Skeletal muscle tissue (tissue), 4 donors: Measurements from ENCODE around the gene SPACA9. TPM values are rescaled to one million over a fixed set of nuclear protein-coding genes. Genes with fewer than 3 reads are reported as not detected.

Source experiments
- H3K27ac ChIP-seq: one replicate; pipeline ENCODE4 v1.7.0; 2013; ENCODE audit warnings: mild to moderate bottlenecking, low read depth, low read length, inconsistent platforms
- H3K27me3 ChIP-seq, 3 donors: one replicate each; pipeline ENCODE4 v1.7.0; 2013; ENCODE audit warnings: low read length in 3 of 3; ENCODE audit not compliant: control insufficient read depth in 3 of 3, insufficient read depth in 3 of 3
- H3K36me3 ChIP-seq, 3 donors: one replicate each; pipeline ENCODE4 v1.7.0; 2013; ENCODE audit warnings: low read length in 3 of 3; ENCODE audit not compliant: control insufficient read depth in 3 of 3, insufficient read depth in 3 of 3
- H3K4me1 ChIP-seq, 3 donors: one replicate each; pipeline ENCODE4 v1.7.0; 2013; ENCODE audit warnings: low read length in 3 of 3, mild to moderate bottlenecking in 3 of 3; ENCODE audit not compliant: control insufficient read depth in 3 of 3, insufficient read depth in 3 of 3
- H3K4me3 ChIP-seq, 3 donors: one replicate each; pipeline ENCODE4 v1.7.0; 2013; ENCODE audit warnings: low read length in 3 of 3
- H3K9ac ChIP-seq, 3 donors: one replicate each; pipeline ENCODE4 v1.7.0; 2013; ENCODE audit warnings: low read length in 3 of 3, mild to moderate bottlenecking in 3 of 3, moderate library complexity in 2 of 3, low read depth in 1 of 3
- H3K9me3 ChIP-seq, 3 donors: one replicate each; pipeline ENCODE4 v1.7.0; 2013; ENCODE audit warnings: low read length in 3 of 3; ENCODE audit not compliant: control insufficient read depth in 3 of 3
- total RNA-seq: library from RNA; depleted of rRNA; stranded (reverse); fragments of >200 nt; gene quantifications from one replicate; pipeline ENCODE4 v1.2.3, GENCODE V29; 2014
- donor health status: Osteomylitis.

The SPACA9 gene
- total RNA-seq, 1 donor from 2014 or later = 1.0 TPM

DNA sequence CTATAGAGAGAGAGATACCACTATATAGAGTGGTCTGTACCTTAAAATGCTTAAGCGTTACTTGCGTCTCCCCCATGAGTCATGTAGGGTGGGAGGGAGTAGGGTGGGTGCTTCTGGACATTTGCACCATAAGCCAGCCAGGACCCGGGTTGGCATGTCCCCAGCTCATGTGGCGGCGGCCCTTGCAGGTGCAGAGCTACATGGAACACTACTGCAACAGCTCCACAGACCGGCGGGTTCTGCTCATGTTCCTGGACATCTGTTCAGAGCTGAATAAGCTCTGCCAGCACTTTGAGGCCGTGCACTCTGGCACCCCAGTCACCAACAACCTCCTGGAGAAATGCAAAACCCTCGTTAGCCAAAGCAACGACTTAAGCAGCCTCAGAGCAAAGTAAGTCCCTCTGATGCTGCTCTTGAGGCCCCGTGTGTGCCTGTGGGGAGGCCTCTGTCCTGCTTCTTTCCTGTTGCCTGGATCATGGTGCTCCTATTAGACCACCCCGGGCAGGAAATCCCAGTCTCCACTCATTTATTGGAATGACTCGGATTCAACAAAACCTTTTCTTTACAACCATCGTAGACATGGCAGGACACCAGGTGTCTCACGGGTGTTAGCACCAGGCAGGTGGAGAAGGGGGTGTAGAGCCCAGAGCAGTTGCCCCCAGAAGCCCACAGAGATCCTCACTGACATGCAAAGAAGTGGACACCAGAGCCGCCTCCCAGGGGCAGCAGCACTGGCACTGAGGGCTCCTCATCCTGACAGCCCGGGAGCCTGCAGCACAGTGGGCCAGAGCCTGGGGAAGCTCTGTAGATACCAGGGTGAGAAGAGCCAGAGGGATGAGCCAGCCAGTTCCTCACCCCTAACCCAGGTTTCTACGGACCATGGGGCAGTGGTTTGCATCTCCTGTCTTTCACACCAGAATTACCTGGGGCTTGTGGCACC lies 8.8 kb downstream of the SPACA9 start:
- Histone ChIP-seq H3K9me3 (no peaks in the 10 kb centered on the region), H3K27me3 (no peaks in the 10 kb centered on the region), H3K9ac (no peak overlapping the region), H3K36me3 (peaks cover 4 to 7% (median 5%) of the 10 kb centered on the region in 3 donors), H3K27ac (no peak overlapping the region), H3K4me3 (no peak overlapping the region), H3K4me1 (no peaks in the 10 kb centered on the region)

- Histone ChIP-seq H3K4me3 (no peak overlapping the region), H3K9me3 (no peaks in the 10 kb centered on the region), H3K27me3 (no peaks in the 10 kb centered on the region), H3K27ac (no peak overlapping the region), H3K36me3 (peaks cover 5 to 13% (median 6%) of the 10 kb centered on the region in 3 donors), H3K4me1 (no peaks in the 10 kb centered on the region), H3K9ac (no peak overlapping the region)
These were observed 9.5 kb downstream of the SPACA9 start for GRCh38 chr9:132888151-132888550.

- H3K27ac ChIP-seq = no peak overlapping the region
- no peak overlapping the region for H3K9ac ChIP-seq
- H3K9me3 ChIP-seq = no peaks in the 10 kb centered on the region
- no peaks in the 10 kb centered on the region for H3K4me1 ChIP-seq
- H3K27me3 ChIP-seq = no peaks in the 10 kb centered on the region
- no peak overlapping the region for H3K4me3 ChIP-seq
- H3K36me3 ChIP-seq = peaks cover 33 to 48% (median 41%) of the 10 kb centered on the region in 3 donors
These were observed 13.7 kb downstream of the SPACA9 start for GRCh38 chr9:132892400-132892799.

DNA sequence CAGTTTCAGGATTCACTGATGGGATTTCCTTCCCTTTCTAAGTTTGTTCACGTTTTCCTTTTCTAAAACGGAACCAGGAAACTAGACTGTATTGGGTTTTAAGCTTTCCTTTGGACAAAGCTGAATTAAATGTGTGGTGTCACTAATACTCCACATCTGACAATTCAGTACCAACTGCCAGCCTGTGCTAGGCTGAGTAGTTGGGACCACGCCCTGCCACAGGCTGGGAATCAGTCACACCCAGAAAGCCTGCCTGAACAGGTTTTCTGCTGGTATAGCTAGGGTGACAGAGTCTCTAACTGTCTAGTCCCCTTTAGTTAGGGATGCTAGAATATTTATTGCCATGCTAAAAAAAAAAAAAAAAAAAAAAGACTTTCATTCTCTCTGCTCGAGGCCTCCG lies 15.6 kb downstream of the SPACA9 start:
- H3K4me1 ChIP-seq = no peaks in the 10 kb centered on the region
- H3K9me3 ChIP-seq = no peaks in the 10 kb centered on the region
- no peak overlapping the region for H3K9ac ChIP-seq
- H3K4me3 ChIP-seq = no peak overlapping the region
- H3K27me3 ChIP-seq = no peaks in the 10 kb centered on the region
- peaks cover 45 to 64% (median 55%) of the 10 kb centered on the region in 3 donors for H3K36me3 ChIP-seq
- H3K27ac ChIP-seq = no peak overlapping the region

- H3K27ac ChIP-seq = no peak overlapping the region
- no peaks in the 10 kb centered on the region for H3K27me3 ChIP-seq
- H3K4me1 ChIP-seq = no peaks in the 10 kb centered on the region
- H3K9me3 ChIP-seq = no peaks in the 10 kb centered on the region
- H3K36me3 ChIP-seq = peaks cover 53 to 72% (median 61%) of the 10 kb centered on the region in 3 donors
- H3K9ac ChIP-seq = no peak overlapping the region
- H3K4me3 ChIP-seq = no peak overlapping the region
These were observed 16.5 kb downstream of the SPACA9 start for GRCh38 chr9:132894862-132895835.

- Histone ChIP-seq H3K4me3 (no peak overlapping the region), H3K9me3 (no peaks in the 10 kb centered on the region), H3K27ac (no peak overlapping the region), H3K27me3 (no peaks in the 10 kb centered on the region), H3K4me1 (no peaks in the 10 kb centered on the region), H3K9ac (no peak overlapping the region), H3K36me3 (peaks cover 64 to 83% (median 72%) of the 10 kb centered on the region in 3 donors)
These were observed 17.6 kb downstream of the SPACA9 start for GRCh38 chr9:132896264-132896663.

GRCh38 chr9:132896906-132897305 lies 18.2 kb downstream of the SPACA9 start:
- Histone ChIP-seq H3K27me3 (no peaks in the 10 kb centered on the region), H3K4me3 (no peak overlapping the region), H3K36me3 (peaks cover 66 to 86% (median 73%) of the 10 kb centered on the region in 3 donors), H3K9me3 (no peaks in the 10 kb centered on the region), H3K27ac (no peak overlapping the region), H3K4me1 (no peaks in the 10 kb centered on the region), H3K9ac (no peak overlapping the region)

GRCh38 chr9:132898051-132898450 lies 19.4 kb downstream of the SPACA9 start:
- Histone ChIP-seq H3K9me3 (no peaks in the 10 kb centered on the region), H3K4me3 (no peak overlapping the region), H3K9ac (no peak overlapping the region), H3K27me3 (no peaks in the 10 kb centered on the region), H3K4me1 (peaks cover 0 to 7% (median 5%) of the 10 kb centered on the region in 3 donors), H3K36me3 (peaks cover 62 to 79% (median 76%) of the 10 kb centered on the region in 3 donors), H3K27ac (no peak overlapping the region)

DNA sequence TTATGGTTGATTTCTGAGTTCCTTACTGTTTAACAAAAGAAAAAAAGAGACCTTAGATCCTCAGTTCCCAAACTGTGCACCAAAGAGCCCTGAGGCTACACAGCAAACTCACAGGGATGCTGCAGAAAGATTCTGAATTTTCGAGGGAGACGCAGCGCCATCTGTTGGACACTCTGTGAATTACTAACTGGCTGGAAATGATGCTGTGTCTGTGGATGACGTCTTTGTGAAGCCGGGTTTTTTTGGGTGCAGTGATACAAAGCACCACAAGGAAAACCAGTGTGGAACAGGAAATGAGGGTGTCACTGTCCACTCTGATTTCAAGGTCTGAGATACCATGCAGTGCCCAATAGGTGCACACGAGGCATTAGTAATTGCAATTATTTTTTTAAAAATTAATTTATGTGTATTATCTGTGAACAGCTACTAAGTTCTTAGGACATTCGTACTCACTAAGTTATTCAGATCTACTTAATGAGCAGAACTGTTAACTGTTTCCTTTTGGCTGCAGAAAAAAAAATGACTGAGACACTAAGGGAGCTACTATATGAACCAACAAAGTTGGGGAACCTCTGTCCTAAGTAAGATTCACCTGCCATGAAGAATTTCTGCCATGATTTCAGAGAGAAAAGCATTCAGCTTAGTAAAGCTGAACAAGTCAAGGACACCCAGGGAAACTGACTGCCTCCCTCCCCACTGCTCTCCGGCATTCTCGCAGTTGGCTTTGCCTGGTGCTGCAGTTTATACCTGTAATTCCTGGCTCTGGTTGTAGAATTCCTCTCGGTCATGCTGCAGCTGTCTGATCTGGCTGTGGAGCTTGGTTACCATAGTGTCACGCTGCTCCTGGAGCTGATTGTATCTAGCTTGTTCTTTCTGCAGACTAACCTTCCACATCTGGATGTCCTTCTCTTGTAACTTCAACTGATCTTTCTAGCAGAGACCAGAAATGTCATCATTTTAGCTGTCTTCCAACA lies 23.4 kb downstream of the SPACA9 start:
- Histone ChIP-seq H3K9ac (no peak overlapping the region), H3K36me3 (peaks cover 59 to 78% (median 67%) of the 10 kb centered on the region in 3 donors), H3K4me3 (no peak overlapping the region), H3K9me3 (no peaks in the 10 kb centered on the region), H3K27ac (no peak overlapping the region), H3K27me3 (no peaks in the 10 kb centered on the region), H3K4me1 (peaks cover 0 to 7% (median 5%) of the 10 kb centered on the region in 3 donors)
